PC-9 (cell line): Measurements from ENCODE around the gene EPHA7.

ENCODE experiments used
- EZH2 ChIP-seq: fragments of 200-600 bp; sonication (generic); IDR thresholded peaks from 2 replicates; pipeline ENCODE4 v1.8.0; 2017; ENCODE audit warnings: antibody characterized with exemption, low read depth
- TF ChIP-seq, protein P1 (sequence below): fragments of 200-600 bp; sonication (generic); conservative IDR thresholded peaks from 2 replicates; pipeline ENCODE4 v1.6.1; 2017; ENCODE audit warnings: mixed run types, antibody characterized with exemption, mild to moderate bottlenecking, moderate library complexity

DNA sequence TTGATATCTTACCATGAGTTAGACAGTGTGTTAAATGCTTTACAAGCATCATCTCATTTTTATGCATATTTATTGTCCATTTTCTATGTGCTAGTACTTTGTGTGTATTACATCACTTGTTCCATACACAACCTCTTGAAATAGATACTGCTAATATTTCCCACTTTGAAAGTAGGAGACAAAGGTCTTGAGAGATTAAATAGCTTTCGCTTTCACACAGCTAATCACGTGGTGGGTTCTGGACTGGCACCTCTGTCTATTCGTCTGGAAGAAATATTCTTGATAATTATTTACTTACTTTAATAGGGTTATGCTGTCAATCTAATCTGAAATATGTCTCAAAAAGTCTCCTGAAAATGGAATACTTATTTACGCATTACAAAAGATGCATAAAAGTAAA lies 30.2 kb downstream of the EPHA7 start:
- TF ChIP-seq, protein P1, sequence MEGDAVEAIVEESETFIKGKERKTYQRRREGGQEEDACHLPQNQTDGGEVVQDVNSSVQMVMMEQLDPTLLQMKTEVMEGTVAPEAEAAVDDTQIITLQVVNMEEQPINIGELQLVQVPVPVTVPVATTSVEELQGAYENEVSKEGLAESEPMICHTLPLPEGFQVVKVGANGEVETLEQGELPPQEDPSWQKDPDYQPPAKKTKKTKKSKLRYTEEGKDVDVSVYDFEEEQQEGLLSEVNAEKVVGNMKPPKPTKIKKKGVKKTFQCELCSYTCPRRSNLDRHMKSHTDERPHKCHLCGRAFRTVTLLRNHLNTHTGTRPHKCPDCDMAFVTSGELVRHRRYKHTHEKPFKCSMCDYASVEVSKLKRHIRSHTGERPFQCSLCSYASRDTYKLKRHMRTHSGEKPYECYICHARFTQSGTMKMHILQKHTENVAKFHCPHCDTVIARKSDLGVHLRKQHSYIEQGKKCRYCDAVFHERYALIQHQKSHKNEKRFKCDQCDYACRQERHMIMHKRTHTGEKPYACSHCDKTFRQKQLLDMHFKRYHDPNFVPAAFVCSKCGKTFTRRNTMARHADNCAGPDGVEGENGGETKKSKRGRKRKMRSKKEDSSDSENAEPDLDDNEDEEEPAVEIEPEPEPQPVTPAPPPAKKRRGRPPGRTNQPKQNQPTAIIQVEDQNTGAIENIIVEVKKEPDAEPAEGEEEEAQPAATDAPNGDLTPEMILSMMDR = no peak
- no peak for TF ChIP-seq EZH2
